Thyroid gland (tissue), 4 donors: ENCODE results near the gene ADRA1B. TPM values are rescaled to one million over a fixed set of nuclear protein-coding genes. Genes with fewer than 3 reads are reported as not detected.
A peak's percentile ranks its signal among the peaks of the same experiment; 100 is the strongest.

Source experiments
- DNase-seq, 2 donors: peaks; one replicate each; pipeline ENCODE4 v3.0.0-alpha.2; 2019
- H3K27ac ChIP-seq, 3 donors: fragments of 200-600 bp; sonication (generic); 1 replicate in 2 of 3; 2 replicates in 1 of 3; pipeline ENCODE4 v1.5.1; 2016 to 2019; ENCODE audit warnings: mild to moderate bottlenecking in 1 of 3, moderate library complexity in 1 of 3
- H3K27me3 ChIP-seq: fragments of 200-600 bp; sonication (generic); one replicate; pipeline ENCODE4 v1.5.1; 2019
- H3K36me3 ChIP-seq, 2 donors: fragments of 200-600 bp; sonication (generic); one replicate each; pipeline ENCODE4 v1.5.1; 2016 to 2019
- H3K4me1 ChIP-seq, 2 donors: fragments of 200-600 bp; sonication (generic); one replicate each; pipeline ENCODE4 v1.5.1; 2017 to 2019
- H3K4me3 ChIP-seq, 3 donors: fragments of 200-600 bp; sonication (generic); replicated peaks in 1 of 3; 1 replicate in 2 of 3; 2 replicates in 1 of 3; pipeline ENCODE4 v1.5.1; 2016; ENCODE audit warnings: mild to moderate bottlenecking in 1 of 3
- H3K9me3 ChIP-seq: fragments of 200-600 bp; sonication (generic); one replicate; pipeline ENCODE4 v1.5.1; 2017
- CTCF ChIP-seq, 6 experiments: fragments of 200-600 bp in 3 of 6; fragments of 450-650 bp in 3 of 6; sonication (generic) in 3 of 6; IDR thresholded peaks; one replicate each; pipeline ENCODE4 v1.5.1; 2016 to 2019; ENCODE audit warnings: antibody characterized with exemption in 6 of 6, mild to moderate bottlenecking in 2 of 6, inconsistent platforms in 1 of 6, moderate library complexity in 1 of 6
- POLR2A ChIP-seq, 2 donors: fragments of 450-650 bp; IDR thresholded peaks; one replicate each; pipeline ENCODE4 v1.6.1; 2017; ENCODE audit warnings: antibody characterized with exemption in 2 of 2, mild to moderate bottlenecking in 2 of 2, moderate library complexity in 1 of 2
- WGBS, 2 donors: methylation state at CpG; one replicate each; pipeline ENCODE4 v1.1.5; 2017; 5-methylcytosine and 5-hydroxymethylcytosine counted together
- intact Hi-C: fragments of 100-400 bp; cut with DNase I; formaldehyde crosslinking; loops from one replicate; pipeline ENCODE4 v1.15.1; 2023
- total RNA-seq, 4 donors: library from RNA; depleted of rRNA; stranded (reverse); fragments of >200 nt; gene quantifications; one replicate each; pipeline ENCODE4 v1.2.3, GENCODE V29; 2016

The ADRA1B gene
- 10 to 100 TPM in 1 of 4 donors, 1 to 10 TPM in 3; 1.2 to 13.2 (median 3.1) TPM for total RNA-seq

GRCh38 chr5:159915904-159916840, at the start of gene ADRA1B:
ADRA1B (plus strand) TSS chr5:159916482; CDS start chr5:159916906, 424 bp downstream.
- TF ChIP-seq CTCF (IDR thresholded peaks at IDR 0.05), result peak in 5 of 6 experiments; percentile 17 to 90 (median 74)
- no peak for TF ChIP-seq POLR2A (IDR thresholded peaks at IDR 0.05)
- 6% methylated on average over 8 to 14 of the region's 81 CpGs for WGBS, 2 donors
- H3K4me1 ChIP-seq, result peaks cover 6 to 11% of the 10 kb centered on the region in 2 donors
- H3K27ac ChIP-seq, result no peak within 1 kb of the TSS
- no peaks in the 10 kb centered on the region for H3K36me3 ChIP-seq
- peak within 1 kb of the TSS in 1 of 3 donors; percentile 26 for H3K4me3 ChIP-seq
- intact Hi-C loops, result loop anchor here (5.0 to 10.0 kb wide), 2 partner anchors 401 to 474 kb away; no protein-coding TSS in a partner anchor
- H3K9me3 ChIP-seq, result no peaks in the 10 kb centered on the region
- DNase-seq, result peak; percentile 80 to 84
- H3K27me3 ChIP-seq, result no peaks in the 10 kb centered on the region

GRCh38 chr5:159873680-159874079, 42.6 kb upstream of the ADRA1B start:
- Histone ChIP-seq H3K27ac (no peak overlapping the region), H3K4me1 (peaks cover 14% of the 10 kb centered on the region in 2 donors), H3K4me3 (no peak overlapping the region), H3K36me3 (no peaks in the 10 kb centered on the region), H3K27me3 (no peaks in the 10 kb centered on the region), H3K9me3 (no peaks in the 10 kb centered on the region)
- intact Hi-C loops, result no loop called here
- TF ChIP-seq POLR2A (IDR thresholded peaks at IDR 0.05), result no peak
- TF ChIP-seq CTCF (IDR thresholded peaks at IDR 0.05), result no peak
- WGBS, 2 donors, result 84 to 85% methylated on average over 2 of the region's 2 CpGs
- no peak for DNase-seq

- H3K4me3 ChIP-seq, result no peak overlapping the region
- DNase-seq, result no peak
- no peaks in the 10 kb centered on the region for H3K9me3 ChIP-seq
- no peaks in the 10 kb centered on the region for H3K36me3 ChIP-seq
- intact Hi-C loops, result no loop called here
- no peaks in the 10 kb centered on the region for H3K27me3 ChIP-seq
- TF ChIP-seq CTCF (IDR thresholded peaks at IDR 0.05) (no peak), POLR2A (IDR thresholded peaks at IDR 0.05) (no peak)
- no peak overlapping the region for H3K27ac ChIP-seq
- H3K4me1 ChIP-seq, result peaks cover 19 to 20% of the 10 kb centered on the region in 2 donors
These were observed 42.0 kb upstream of the ADRA1B start for GRCh38 chr5:159874263-159874662.

GRCh38 chr5:159877016-159877415, 39.3 kb upstream of the ADRA1B start:
- peaks cover 19 to 23% of the 10 kb centered on the region in 2 donors for H3K4me1 ChIP-seq
- no peak for DNase-seq
- no peaks in the 10 kb centered on the region for H3K27me3 ChIP-seq
- no peaks in the 10 kb centered on the region for H3K9me3 ChIP-seq
- TF ChIP-seq CTCF (IDR thresholded peaks at IDR 0.05) (no peak), POLR2A (IDR thresholded peaks at IDR 0.05) (no peak)
- 79 to 88% methylated on average over 8 of the region's 8 CpGs for WGBS, 2 donors
- no peak overlapping the region for H3K4me3 ChIP-seq
- peak overlapping the region in 1 of 3 donors; percentile 74 for H3K27ac ChIP-seq
- intact Hi-C loops, result no loop called here
- H3K36me3 ChIP-seq, result no peaks in the 10 kb centered on the region

GRCh38 chr5:159877894-159878448, 38.3 kb upstream of the ADRA1B start:
- H3K27ac ChIP-seq, result peak overlapping the region; percentile 74 to 96 (median 79)
- peaks cover 19 to 23% of the 10 kb centered on the region in 2 donors for H3K4me1 ChIP-seq
- no peaks in the 10 kb centered on the region for H3K9me3 ChIP-seq
- no peaks in the 10 kb centered on the region for H3K36me3 ChIP-seq
- TF ChIP-seq CTCF (IDR thresholded peaks at IDR 0.05) (no peak), POLR2A (IDR thresholded peaks at IDR 0.05) (no peak)
- no peaks in the 10 kb centered on the region for H3K27me3 ChIP-seq
- 22 to 31% methylated on average over 4 to 7 of the region's 7 CpGs for WGBS, 2 donors
- intact Hi-C loops, result no loop called here
- H3K4me3 ChIP-seq, result no peak overlapping the region
- DNase-seq, result peak; percentile 80 to 88
